HG02610 (cell line): ENCODE measurements around the gene PRKN.

ENCODE experiments used
- ATAC-seq: cut with Tn5 transposase; IDR thresholded peaks from one replicate; pipeline ENCODE4 v1.9.1; 2021; ENCODE audit warnings: mild to moderate bottlenecking, moderate library complexity; ENCODE audit not compliant: unreplicated experiment

The PRKN gene

DNA sequence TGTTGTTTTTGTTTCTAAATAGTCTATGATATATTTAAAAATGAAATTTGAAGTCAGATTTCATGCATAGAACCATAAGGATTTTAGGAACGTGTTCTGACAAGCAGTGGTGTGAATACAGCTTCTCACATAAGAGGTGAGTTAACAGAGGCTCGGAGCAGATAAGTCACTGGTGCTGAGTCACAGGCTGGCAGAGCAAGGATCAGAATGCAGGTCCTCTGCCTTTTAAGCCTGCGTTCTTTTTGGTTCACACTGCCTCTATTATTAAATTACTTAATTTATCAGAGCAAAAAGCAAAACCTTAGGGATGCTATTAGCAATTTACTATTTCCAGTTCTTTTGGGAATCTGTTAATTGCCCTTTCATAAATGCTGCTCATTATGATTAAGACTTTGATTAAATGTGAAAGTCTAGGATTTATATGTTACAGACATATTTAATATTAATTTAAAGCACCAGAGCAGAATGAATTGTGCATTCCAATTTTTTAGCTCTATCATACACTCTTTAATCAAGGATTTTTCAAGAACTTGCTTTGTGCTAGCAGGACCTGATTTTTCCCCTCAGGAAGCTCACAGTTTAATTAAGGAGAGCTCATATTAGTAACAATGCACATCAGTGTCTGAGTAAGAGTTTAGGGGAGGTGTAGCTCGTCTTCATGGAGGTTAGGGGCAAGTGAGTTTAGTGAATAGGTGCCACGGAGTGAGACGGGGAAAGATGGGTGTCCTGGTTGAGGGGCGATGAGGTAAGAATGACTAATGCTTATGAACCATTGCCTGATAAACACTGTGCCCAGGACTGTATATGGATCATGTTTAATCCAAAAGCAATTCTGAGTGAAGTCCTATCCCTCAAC lies 1241.0 kb downstream of the PRKN start:
- no peak for ATAC-seq

- no peak for ATAC-seq
Measured at GRCh38 chr6:161482517-161482858, 1245.1 kb downstream of the PRKN start.

GRCh38 chr6:161481786-161482516 lies 1245.6 kb downstream of the PRKN start:
- no peak for ATAC-seq

- ATAC-seq = no peak
Measured at GRCh38 chr6:161480421-161481155, 1247.0 kb downstream of the PRKN start.

DNA sequence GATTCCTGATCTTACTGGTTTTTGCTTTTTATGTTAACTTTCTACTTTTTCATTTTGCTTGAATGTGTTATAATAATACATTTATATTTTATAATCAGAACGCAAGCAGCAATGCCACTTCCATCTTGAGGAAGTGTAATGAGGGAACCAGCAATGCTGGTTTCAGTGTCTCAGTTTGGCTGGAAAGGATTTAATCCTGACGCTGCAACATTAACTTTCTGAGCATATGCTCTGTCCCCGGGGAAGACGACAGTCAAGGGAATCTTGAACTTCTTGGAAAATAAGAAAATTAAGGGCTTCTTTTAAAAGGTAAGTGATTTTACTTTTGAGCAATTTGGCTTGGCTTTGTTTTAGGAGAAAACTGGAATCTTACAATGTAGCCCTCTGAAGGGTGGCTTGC lies 1248.2 kb downstream of the PRKN start:
- ATAC-seq = no peak

DNA sequence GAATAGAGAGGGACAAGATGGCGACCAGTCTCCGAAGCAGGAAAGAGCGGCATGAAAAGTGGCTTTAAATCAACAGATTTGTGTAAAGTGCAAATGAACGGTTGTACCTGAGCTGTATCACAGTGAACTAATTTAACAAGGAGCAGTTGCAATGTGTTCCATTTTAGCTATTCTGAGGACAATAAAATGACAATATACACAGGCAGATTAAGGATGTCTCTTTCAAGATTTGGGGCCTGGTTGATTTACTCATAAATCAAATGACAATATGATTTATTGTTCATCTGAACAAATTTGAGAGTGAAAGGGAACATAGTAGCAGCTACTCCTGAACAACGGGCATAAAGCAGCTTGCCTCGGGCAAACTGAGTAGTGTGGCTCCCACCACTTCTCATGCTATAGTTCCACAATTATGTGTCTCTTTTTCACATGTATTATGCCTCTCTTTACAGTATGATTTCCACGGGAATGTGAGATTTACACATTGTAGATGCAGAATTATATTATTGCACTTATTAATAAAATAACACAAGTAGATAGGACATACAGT lies 1249.6 kb downstream of the PRKN start:
- ATAC-seq = no peak

- ATAC-seq = no peak
Measured at GRCh38 chr6:161476711-161477110, 1250.9 kb downstream of the PRKN start.

DNA sequence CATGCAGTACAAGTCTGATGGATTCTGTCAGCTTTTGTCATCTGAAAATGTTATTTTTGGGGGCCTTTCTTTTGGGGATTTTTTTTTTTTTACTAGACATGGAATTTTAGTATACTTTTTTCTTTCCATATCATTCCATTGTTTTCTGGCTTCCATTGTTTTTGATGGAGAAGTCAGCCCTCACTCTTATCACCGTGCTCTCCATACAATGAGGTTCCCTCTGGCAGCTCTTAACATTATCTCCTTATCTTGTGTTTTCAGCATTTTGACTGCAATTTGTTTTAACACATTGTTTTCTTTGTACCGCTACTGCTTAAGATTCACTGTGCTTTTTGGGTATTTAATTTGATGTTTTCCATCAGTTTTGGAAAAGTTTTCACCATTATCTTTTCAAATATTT lies 1262.2 kb downstream of the PRKN start:
- no peak for ATAC-seq

DNA sequence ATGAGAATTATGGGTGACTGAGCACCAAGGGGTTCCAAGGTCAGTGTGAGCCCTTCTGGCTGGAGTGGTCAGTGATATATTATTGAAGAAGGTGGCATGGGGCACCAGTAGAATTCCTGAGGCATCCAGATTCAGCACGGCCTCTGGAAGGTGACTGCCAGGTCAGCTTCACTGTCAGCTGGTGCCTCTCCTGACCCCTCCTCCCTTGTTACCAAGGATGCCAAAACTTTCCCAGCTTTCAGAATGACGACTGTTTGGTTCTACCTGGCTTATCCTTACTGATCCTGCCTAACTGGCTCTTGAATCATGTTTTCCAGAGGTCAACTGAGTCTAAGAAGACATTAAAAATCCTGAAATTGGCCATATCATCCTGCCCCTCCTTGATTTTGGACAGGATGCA lies 1264.5 kb downstream of the PRKN start:
- ATAC-seq = no peak

DNA sequence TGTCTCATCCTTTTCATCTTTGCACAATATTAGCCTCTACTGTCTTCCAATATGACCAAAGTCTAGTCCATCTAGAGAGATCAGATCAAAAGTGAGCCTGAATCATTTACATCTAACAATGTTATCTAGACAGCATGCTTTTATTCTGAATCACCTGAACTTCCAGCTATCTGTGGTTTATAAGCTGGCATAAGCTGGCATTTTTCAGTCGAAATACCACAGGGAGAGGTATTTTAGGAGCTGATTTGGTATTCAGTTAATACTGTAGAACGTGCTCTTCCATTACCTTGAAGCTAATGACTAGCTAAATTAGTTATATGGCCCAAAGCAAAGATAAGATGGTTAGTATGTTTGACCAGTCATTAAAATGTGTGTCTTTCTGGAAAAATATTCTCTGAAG lies 1265.4 kb downstream of the PRKN start:
- no peak for ATAC-seq

DNA sequence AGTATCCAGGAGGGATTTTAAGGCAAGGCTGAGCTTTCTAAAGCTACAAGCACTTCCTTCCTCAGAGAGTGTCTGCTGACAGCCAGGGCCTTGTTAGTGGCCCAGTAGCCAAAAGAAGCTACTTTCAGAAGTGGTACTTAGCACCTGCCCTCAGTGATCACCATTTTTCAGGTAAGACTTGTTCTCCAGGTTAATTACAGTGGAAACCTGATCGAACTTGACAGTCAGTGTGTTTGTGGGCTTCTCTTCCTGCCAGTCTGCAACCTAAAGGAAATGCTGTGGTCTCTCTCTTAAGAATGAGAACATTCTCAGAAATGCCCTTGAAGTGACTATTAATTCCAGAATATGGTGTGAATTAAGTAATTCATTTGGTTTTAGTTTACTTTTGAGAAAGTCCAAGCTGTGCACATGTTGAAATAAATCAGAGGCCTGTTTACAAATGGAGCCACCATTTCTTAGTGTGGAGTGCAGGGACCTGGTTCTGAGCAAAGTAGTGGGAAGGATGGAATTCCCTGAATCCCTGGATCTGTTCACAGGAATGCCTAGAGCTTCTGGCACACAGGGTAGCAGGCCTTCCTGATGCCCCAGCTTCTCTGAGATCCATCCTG lies 1268.5 kb downstream of the PRKN start:
- no peak for ATAC-seq

- ATAC-seq = no peak
Measured at GRCh38 chr6:161458201-161458951, 1269.2 kb downstream of the PRKN start.

GRCh38 chr6:161455848-161456247 lies 1271.7 kb downstream of the PRKN start:
- ATAC-seq = no peak

DNA sequence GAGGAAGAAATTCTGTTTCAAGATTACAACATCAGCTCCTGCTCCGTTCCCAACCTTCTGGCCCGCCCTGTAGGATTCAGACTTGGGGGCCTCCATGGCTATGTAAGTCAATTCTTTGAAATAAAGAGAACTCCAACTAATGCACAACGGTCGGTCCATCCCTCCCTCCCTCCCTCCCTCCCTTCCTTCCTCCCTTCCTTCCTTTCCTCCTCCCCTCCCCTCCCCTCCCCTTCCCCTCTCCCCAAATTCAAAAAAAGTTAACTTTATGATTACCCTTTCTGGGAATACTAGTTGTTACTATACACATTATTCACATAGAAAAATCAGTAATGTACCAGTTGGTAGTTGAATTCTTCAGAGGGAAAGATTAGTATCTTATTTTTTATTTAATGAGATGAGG lies 1274.0 kb downstream of the PRKN start:
- no peak for ATAC-seq

- ATAC-seq = no peak
Measured at GRCh38 chr6:161452241-161452640, 1275.3 kb downstream of the PRKN start.

DNA sequence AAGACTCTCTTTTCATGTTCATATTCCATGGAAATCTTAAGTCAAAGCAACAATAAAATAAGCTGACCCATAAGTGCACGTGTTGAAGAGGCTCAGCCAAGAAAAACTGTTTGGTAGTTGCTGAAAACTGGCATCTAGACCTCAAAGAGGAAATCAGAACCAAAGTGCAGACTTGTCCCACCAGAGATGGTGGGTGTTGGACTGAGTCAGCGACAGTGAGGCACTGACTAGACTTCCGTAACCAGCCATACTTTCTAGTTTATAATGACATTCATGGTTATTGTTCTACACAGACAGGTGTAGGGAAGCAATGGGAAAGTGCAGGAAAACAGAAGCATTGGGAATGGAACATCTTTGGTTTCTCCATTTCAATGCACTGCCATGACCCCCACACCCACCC lies 1278.0 kb downstream of the PRKN start:
- ATAC-seq = no peak

GRCh38 chr6:161446949-161447348 lies 1280.6 kb downstream of the PRKN start:
- ATAC-seq = no peak

DNA sequence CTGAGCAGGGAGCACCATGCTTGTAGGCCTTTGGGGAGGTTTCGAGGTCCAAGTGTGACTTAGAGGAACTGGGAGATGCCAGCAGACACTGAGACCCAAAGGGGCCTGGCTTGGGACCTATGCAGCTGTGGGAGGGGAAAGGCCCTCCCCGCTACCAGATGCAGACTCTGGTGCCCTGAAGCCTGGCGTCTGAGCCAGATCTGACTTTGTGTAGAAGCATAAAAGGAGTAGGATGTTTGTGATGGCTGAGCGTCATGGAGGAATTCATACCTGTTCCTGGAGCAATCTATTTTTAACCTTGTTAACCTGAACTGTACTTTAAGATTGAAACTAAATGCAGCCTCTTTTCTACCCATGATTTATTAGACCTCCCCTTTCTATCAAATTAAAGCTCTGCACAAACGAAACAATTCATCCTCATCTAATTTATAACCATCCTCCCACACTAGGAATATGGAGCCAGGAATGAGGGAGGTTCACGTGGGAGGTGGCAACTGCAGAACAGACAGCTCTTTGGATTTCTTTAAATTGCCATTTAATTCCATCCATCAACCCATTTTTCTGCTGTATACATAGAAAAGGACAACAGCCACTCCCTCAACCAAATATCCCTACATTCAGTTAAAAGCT lies 1281.2 kb downstream of the PRKN start:
- ATAC-seq = no peak

GRCh38 chr6:161445021-161445799 lies 1282.4 kb downstream of the PRKN start:
- no peak for ATAC-seq
